GM18511 (cell line): ENCODE results near the gene ESF1.
"Not testable (repeated sequence)": the region's sequence is repeated elsewhere in the genome, so short reads cannot be mapped to it uniquely, and the experiment has no call there.

Experiments used
- ATAC-seq: cut with Tn5 transposase; IDR thresholded peaks from one replicate; pipeline ENCODE4 v1.9.1; 2021; ENCODE audit warnings: mild to moderate bottlenecking, moderate library complexity; ENCODE audit not compliant: unreplicated experiment

Gene ESF1

GRCh38 chr20:13745784-13746183, 38.9 kb downstream of the ESF1 start:
- no peak for ATAC-seq

- no peak for ATAC-seq
These were observed 40.4 kb downstream of the ESF1 start for GRCh38 chr20:13744352-13744751.

- ATAC-seq, result no peak
These were observed 42.8 kb downstream of the ESF1 start for GRCh38 chr20:13741879-13742278.

GRCh38 chr20:13739731-13740649, 44.7 kb downstream of the ESF1 start:
- no peak for ATAC-seq

GRCh38 chr20:13738187-13738586, 46.5 kb downstream of the ESF1 start:
- not testable (repeated sequence) for ATAC-seq

- ATAC-seq, result no peak
These were observed 48.1 kb downstream of the ESF1 start for GRCh38 chr20:13736436-13737191.

- ATAC-seq, result no peak
These were observed 48.9 kb downstream of the ESF1 start for GRCh38 chr20:13735826-13736225.

- ATAC-seq, result no peak
These were observed 61.7 kb downstream of the ESF1 start for GRCh38 chr20:13723011-13723410.

- ATAC-seq, result no peak
These were observed 66.5 kb downstream of the ESF1 start for GRCh38 chr20:13718171-13718570.

- ATAC-seq, result peak; percentile 95
These were observed 67.1 kb downstream of the ESF1 start for GRCh38 chr20:13717631-13718044.

- ATAC-seq, result no peak
These were observed 69.5 kb downstream of the ESF1 start for GRCh38 chr20:13715171-13715570.

GRCh38 chr20:13708234-13708633, 76.5 kb downstream of the ESF1 start:
- ATAC-seq, result no peak

GRCh38 chr20:13703265-13703664, 81.5 kb downstream of the ESF1 start:
- no peak for ATAC-seq

- no peak for ATAC-seq
These were observed 83.2 kb downstream of the ESF1 start for GRCh38 chr20:13701486-13701885.

- ATAC-seq, result no peak
These were observed 84.0 kb downstream of the ESF1 start for GRCh38 chr20:13700761-13701160.

- no peak for ATAC-seq
These were observed 90.1 kb downstream of the ESF1 start for GRCh38 chr20:13694420-13695150.

- ATAC-seq, result no peak
These were observed 91.7 kb downstream of the ESF1 start for GRCh38 chr20:13692802-13693736.

- no peak for ATAC-seq
These were observed 93.8 kb downstream of the ESF1 start for GRCh38 chr20:13690943-13691342.

GRCh38 chr20:13687815-13688214, 96.9 kb downstream of the ESF1 start:
- ATAC-seq, result no peak

GRCh38 chr20:13685623-13686022, 99.1 kb downstream of the ESF1 start:
- no peak for ATAC-seq
